SKM-1 treated with dmso at 0.1 percent for 144 hours (cell line): Measurements from ENCODE around the gene PRPF38A.

ENCODE experiments used
- DNase-seq: peaks from one replicate; lab custom pipeline; 2025; ENCODE audit not compliant: unreplicated experiment; lab: John Stamatoyannopoulos, UW

PRPF38A gene

GRCh38 chr1:52393174-52393573, 11.2 kb upstream of the PRPF38A start:
- no peak for DNase-seq

DNA sequence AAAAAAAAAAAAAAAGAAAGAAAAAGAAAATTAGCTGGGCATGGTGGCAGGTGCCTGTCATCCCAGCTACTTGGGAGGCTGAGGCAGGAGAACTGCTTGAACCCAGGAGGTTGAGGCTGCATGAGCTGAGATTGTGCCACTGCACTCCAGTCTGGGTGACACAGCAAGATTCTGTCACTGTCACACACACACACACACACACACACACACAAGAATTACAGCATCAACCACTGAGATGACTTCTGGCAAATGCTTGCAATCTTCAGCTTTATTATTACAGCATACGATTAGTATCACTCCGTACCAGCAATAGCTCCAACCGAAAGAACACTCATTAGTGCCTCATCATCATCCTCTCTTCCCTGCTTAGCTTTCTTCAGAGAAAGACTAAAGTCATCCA, 4.8 kb upstream of the PRPF38A start:
- DNase-seq: no peak

DNA sequence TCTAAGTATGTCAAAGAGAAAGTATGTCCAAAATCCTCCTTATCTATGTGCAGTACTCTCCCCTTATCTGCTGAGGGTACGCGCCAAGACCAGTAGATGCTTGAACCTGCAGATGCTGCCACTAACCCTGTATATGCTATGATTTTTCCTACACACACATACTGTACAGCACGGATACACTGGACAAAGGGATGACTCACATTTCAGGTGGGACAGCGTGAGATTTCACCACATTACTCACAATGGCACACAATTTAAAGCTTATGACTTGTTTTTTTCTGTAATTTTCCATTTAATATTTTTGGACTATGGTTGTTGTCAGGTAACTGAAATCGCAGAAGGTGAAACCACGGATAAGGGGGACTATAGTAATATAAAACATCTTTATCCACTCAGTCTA, 4.3 kb upstream of the PRPF38A start:
- no peak for DNase-seq

- no peak for DNase-seq
These were observed 1.6 kb upstream of the PRPF38A start for GRCh38 chr1:52402860-52403240.

GRCh38 chr1:52403566-52404115, 761 bp upstream of the PRPF38A start:
- DNase-seq: peak; percentile 74

- no peak for DNase-seq
These were observed 555 bp downstream of the PRPF38A start for GRCh38 chr1:52404975-52405338.

- DNase-seq: no peak
These were observed 9.1 kb downstream of the PRPF38A start for GRCh38 chr1:52413410-52413989.

GRCh38 chr1:52414942-52415341, 10.5 kb downstream of the PRPF38A start:
- DNase-seq: no peak

DNA sequence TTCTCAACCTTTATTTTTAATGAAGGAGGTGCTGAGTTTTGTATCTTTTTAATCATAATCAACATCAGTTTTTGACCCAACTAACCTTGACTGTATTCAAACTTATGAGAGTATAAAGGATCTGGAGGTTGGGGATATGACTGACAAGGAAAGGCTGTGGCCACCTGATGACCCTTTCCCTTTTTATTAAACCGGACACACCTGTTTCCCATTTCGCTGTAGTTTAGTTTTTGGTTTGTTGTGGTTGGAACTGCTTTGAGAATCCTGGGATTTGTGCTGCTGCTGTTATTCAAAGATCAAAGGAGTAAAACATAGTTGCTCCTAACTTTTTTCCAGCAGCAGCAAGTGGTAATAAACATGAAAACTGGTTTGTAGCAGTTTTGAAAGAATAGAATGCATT, 12.4 kb downstream of the PRPF38A start:
- no peak for DNase-seq

- no peak for DNase-seq
These were observed 16.3 kb downstream of the PRPF38A start for GRCh38 chr1:52420713-52421112.

DNA sequence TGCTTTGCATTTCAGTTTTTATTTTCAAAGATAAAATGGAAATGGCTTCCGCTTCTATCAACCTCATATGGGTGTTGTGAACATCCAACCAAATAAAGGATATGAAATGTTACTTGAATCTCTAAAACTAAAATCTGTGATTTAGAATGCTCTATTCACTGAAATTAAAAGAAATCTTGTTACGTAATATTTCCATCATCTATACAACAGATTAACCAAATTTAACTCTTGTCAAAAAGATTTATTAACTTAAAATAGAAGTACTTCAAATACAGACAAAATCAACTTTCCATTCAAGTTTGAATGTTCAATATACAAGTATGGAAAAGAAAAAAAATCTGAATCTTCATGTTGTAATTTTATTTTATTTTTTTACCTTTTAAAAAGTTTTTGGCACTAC, 18.7 kb downstream of the PRPF38A start:
- DNase-seq: no peak

DNA sequence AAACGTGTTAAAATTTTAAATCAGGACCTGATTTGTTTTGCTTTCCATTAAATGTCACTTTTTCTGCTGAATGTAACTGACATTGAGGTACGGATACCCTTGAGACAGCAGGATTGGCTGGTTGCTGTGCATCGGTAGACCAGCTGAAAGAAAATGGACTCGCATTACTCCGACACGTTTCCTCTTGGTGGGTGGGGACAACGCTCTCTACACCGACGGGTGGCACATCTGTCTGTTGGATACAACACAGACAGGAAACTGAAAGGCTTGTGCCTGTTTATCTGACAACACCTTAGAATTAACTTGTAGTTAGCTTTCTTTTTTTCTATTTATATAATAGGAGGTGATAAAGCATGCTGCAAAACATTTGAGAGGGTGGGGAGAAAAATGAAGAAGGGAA, 19.4 kb downstream of the PRPF38A start:
- no peak for DNase-seq

GRCh38 chr1:52424231-52424636, 19.8 kb downstream of the PRPF38A start:
- peak; percentile 69 for DNase-seq

DNA sequence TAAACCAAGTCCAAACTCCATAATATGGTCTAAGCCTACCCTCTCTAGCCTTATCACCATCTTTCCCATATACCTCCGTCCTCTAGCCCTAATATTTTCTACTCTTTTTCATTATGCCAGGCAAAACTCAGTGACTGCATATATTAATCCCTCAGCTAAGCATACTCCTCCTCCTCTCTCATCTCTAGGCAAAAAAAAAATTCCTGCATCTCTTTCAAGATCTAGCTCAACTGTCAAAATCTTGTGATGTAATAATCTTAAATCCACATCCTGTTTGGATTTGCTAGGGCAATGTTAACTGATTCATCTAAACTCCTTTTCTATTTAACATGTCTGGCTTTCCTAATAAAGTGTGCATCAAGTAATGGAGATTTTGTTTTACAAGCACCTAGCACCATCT, 20.4 kb downstream of the PRPF38A start:
- no peak for DNase-seq

DNA sequence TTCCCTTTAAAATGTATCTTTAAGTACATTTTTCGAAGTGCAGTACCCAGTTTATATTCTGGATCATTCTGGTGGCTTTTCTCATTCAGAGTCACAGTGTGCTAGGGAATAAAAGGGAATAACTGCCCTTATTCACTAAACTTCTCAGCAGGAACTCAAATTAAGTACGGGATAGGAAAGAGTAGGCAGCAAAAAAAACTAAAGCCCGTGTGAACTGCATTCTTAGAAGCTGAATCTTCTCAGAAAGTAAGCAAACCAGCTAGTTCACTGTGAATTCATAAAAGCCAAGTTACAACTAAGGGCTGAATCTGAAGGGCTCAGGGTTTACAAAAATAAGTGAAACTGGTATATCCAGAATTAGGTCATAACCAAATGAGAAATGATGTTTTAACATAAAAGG, 22.0 kb downstream of the PRPF38A start:
- no peak for DNase-seq

- DNase-seq: no peak
These were observed 22.8 kb downstream of the PRPF38A start for GRCh38 chr1:52427152-52427551.

GRCh38 chr1:52432807-52433206, 28.4 kb downstream of the PRPF38A start:
- DNase-seq: no peak

GRCh38 chr1:52435211-52435610, 30.8 kb downstream of the PRPF38A start:
- DNase-seq: no peak

DNA sequence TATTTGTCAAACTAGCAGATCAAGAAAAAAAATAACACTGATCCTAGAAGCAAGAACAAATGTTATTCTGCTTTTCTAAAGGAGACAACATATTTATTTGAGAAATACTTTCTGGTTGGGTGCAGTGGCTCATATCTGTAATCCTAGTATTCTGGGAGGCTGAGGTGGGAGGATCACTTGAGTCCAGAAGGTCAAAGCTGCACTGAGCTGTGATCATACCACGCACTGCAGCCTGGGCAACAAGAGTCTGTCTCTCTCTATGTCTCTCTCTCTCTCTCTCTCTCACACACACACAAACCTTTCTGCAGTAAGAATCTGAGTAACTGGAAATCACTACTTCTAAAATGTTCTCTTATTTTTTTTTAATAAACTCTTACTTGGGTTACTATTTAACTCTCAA, 31.2 kb downstream of the PRPF38A start:
- DNase-seq: no peak

DNA sequence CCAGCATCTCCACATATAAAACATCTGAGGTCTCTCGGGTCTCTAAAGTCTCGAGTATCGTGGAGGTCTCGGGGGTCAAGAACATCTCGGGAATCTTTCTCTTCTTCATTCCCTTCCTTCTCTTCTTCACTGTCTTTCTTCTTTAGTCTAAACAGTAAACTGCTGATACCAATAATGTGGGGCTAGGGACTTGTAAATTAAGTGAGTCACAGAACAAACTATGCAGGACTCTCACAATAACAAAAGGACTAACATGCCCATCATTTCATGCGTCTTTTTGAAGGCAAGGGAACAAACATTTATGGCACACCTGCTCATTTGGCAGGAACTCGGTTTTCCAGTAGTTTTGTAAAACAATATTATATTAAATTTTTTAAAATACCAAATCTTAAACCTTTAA, 32.4 kb downstream of the PRPF38A start:
- DNase-seq: no peak

- no peak for DNase-seq
These were observed 35.6 kb downstream of the PRPF38A start for GRCh38 chr1:52439976-52440375.

DNA sequence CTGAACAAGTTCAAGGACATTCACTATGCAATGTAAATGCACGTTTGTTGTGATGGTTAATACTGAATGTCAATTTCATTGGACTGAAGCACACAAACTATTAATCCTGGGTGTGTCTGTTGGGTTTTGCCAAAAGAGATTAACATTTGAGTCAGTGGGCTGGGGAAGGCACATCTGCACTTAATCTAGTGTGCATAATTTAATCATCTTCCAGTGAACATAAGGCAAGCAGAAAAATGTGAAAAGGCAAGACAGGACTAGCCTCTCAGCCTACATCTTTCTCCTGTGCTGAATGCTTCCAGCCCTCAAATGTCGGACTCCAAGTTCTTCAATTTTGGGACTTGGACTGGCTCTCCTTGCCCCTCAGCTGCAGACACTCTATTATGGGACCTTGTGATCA, 40.1 kb downstream of the PRPF38A start:
- DNase-seq: no peak

GRCh38 chr1:52454127-52454526, 49.7 kb downstream of the PRPF38A start:
- no peak for DNase-seq

DNA sequence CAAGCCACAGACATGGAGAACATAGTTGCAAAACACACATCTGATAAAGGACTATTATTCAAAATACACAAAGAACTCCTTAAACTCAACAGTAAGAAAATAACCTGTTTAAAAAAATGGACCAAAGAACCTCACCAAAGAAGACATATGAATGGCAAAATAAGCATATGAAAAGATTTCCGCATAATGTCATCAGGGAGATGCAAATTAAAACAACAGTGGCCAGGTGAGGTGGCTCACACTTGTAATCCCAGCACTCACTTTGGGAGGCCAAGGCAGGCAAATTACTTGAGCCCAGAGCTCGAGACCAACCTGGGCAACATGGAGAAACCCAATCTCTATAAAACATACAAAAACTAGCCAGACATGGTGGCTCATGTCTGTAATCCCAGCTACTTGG, 50.4 kb downstream of the PRPF38A start:
- no peak for DNase-seq
